ENCODE results near the gene ASPHD2.

- TF ChIP-seq CTCF (IDR thresholded peaks at IDR 0.05; ENCODE audit: poor library complexity, severe bottlenecking) (no peak), TAF1 (IDR thresholded peaks at IDR 0.05; ENCODE audit: low read depth) (no peak), EZH2 (IDR thresholded peaks at IDR 0.05; ENCODE audit: borderline replicate concordance, insufficient read depth, low read length, poor library complexity, severe bottlenecking) (no peak), POLR2AphosphoS5 (IDR thresholded peaks at IDR 0.05) (no peak), RAD21 (conservative IDR thresholded peaks at IDR 0.05) (no peak)
These were observed 60.5 kb downstream of the ASPHD2 start for GRCh38 chr22:26489447-26490036.

Measured in neural cell (in vitro differentiated cells).